NCI-H1105 (cell line): ENCODE results near the gene NPAS3.
A peak's percentile ranks its signal among the peaks of the same experiment; 100 is the strongest.

Experiments used
- DNase-seq: peaks from one replicate; lab custom pipeline; 2025; lab: John Stamatoyannopoulos, UW

NPAS3 gene

GRCh38 chr14:33331176-33331949 lies 392.7 kb downstream of the NPAS3 start:
- no peak for DNase-seq

- no peak for DNase-seq
Observed at GRCh38 chr14:33332497-33332896, 393.8 kb downstream of the NPAS3 start.

- DNase-seq: no peak
Observed at GRCh38 chr14:33335366-33335765, 396.7 kb downstream of the NPAS3 start.

DNA sequence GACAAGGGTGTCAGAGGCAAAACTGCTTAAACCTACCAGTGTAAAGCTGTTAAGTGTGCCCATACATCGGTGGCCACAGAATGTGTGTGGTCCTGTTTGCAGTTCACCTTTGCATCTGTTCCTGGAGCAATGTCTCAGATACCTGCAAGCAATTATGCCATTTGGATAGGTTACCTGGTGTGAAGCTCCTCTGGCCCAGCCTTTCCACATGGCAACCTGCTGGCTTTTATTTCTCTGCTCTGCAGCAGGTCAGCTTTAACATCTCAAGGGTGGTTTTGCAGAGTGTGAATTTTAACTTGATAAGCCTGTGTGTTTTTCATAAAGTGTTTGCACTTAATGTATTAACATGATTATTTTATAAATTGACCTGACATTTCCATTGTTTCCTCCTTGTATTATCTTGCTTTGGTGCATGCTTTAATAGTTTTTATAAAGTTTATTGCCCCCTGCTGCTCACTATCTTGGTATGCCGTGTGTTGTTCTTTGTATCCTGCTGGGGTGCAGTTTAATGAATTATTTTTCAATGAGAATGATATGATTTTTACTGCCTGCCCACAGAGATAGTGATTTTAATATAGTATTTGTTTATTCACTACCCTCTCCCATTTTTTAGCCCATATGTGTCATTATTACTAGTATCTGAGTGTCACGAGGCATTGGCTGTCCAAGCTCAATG lies 403.8 kb downstream of the NPAS3 start:
- DNase-seq: no peak

- DNase-seq: no peak
Observed at GRCh38 chr14:33343016-33343415, 404.3 kb downstream of the NPAS3 start.

- no peak for DNase-seq
Observed at GRCh38 chr14:33347796-33348195, 409.1 kb downstream of the NPAS3 start.

- no peak for DNase-seq
Observed at GRCh38 chr14:33348510-33348909, 409.8 kb downstream of the NPAS3 start.

GRCh38 chr14:33349871-33350270 lies 411.2 kb downstream of the NPAS3 start:
- DNase-seq: peak; percentile 63

DNA sequence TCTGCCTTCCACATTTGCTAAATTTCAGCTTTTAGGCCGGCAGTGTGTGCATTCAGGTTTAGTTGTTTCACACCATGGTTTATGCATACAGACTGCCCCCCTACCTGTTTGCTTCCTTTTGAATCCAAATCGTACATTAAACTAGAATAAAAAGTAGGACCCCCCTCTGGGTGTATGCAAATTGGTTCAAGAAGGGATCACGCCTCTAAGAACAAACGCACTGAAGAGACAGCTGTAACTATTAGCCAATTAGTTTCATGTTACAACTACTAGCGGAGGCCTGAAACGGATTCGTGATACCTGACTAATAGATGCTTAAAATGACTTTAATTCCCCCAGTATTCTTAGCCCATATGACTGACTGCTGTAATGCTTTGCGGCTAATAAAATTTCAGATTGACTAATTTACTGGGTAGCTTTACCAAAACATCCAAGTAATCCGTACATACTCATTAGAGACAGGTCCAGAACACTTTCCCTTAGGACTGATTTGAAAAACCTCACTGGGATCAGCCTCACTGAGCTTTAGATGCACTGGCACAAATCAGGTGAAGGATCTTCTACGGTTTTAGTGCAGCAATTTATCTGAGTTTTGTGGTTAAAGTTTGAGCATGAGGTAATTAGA lies 411.8 kb downstream of the NPAS3 start:
- peak; percentile 52 for DNase-seq

DNA sequence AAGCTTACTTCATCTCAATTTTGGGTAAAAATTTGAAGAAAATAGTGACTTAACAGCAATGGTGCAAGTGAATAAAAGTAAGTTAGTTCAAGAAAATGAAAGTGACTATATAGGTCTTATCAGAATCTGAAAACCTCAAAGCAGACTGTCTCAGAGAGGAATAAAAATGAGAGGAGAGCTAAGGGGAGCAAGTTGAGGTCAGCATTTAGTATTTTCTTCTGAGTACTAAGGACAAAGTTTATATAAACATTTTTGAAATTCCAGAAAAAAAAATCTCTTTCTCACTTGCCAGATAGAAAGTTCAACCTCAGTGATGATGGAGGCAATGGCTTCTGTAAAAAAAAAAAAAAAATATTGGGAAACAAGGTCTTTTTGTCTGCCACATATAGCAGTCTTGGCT lies 414.1 kb downstream of the NPAS3 start:
- DNase-seq: no peak

- no peak for DNase-seq
Observed at GRCh38 chr14:33356181-33356580, 417.5 kb downstream of the NPAS3 start.

- DNase-seq: peak; percentile 30
Observed at GRCh38 chr14:33357225-33358010, 418.7 kb downstream of the NPAS3 start.

DNA sequence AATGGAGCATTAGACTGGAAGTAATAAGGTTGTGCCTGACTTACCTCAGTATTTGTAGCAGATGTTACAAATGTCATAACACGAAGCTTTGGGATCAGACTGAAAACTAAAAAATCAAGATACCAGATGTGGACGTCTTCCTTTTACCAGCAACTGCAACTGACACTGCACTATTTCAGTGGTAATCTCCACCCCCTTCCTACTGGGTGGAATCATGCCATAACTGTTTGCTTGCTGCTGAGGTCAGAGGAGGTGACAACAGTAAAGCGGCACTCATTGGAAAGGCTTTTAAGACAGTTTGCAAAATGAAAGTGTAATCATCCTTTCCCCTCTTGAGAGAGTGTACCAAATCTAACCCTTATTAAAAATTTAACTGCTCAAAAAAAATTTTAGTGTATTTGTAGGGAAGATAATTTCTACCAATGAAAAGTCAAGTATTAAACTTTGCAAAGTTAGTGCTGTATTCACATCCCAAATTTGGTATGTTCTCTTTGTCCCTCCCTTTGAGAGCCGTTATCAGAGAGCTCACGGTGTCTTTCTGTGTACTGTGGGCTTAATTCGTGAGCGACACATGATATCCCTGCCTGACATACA lies 420.7 kb downstream of the NPAS3 start:
- DNase-seq: no peak

DNA sequence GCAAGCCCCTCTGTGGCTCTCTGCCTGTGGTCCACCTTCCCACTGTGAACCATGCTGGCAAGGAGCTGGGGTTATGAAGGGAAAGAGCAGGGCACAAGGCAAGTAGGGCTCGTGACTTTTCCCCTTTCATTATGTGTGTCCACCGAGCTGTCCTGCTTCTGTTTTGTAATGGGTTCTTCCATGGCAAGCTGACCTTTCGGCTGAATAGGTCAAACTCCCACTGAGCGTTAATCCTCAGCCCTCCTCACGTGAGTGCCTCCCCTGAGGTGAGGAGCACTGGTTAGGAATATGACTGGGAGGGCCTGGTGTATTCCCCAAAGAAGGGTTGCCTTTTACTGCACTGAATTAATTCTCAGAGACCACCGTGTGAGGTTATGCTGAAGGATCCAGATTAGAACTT lies 424.3 kb downstream of the NPAS3 start:
- DNase-seq: no peak

GRCh38 chr14:33363682-33364081 lies 425.0 kb downstream of the NPAS3 start:
- no peak for DNase-seq

DNA sequence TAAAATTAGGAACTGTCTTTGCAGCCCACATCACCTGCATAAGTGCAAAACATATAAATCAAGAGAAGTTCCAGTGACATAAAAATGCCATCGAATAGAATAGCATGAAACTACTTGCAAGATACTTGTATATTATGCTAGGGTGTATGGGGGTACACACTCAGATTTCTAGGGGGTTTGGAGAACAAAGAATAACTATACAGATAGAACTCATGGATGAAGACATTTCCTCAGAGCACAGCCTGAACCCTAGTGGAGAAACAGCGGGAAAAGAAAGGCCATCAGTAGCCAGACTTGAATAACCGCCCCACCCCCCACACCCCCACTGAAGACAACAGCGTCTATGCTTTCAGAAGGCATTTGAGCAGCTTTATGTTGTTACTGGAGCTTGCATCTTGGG lies 425.8 kb downstream of the NPAS3 start:
- DNase-seq: no peak

DNA sequence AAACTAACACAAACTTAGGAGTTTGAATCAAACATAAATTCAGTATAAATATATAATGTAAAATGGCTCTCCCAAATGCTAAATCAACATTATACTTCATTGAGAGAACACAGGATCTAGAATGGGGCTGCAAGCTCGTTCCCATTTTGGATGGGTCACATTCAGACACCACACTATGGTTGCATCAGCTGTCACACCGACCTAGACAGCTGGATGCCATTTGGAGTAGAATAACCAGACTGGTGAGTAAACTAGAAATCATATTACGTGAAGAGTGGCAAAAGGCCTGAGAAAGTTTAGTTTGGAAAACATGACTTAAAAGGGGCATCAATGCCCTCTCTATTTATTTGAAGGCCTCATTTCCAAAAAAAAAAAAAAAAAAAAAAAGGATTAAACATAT lies 430.4 kb downstream of the NPAS3 start:
- no peak for DNase-seq

DNA sequence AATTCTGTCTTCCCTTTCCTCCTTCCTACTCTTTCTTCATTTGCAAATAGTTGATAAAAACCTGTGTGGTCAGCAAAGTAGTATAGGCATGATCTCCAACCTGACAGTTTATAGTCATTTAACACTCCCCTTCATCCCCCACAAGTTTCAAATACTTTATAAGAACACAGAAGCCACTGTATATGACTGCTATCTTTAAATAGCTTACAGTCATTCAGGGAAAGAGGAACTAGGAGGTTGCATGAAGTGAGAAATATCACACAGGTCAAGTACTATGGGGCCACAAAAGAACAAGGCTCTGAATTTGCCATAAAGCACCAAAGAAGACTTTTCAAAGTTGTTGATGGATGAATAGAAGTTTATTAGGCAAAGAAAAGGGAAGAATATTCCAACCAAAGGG lies 431.3 kb downstream of the NPAS3 start:
- DNase-seq: no peak

DNA sequence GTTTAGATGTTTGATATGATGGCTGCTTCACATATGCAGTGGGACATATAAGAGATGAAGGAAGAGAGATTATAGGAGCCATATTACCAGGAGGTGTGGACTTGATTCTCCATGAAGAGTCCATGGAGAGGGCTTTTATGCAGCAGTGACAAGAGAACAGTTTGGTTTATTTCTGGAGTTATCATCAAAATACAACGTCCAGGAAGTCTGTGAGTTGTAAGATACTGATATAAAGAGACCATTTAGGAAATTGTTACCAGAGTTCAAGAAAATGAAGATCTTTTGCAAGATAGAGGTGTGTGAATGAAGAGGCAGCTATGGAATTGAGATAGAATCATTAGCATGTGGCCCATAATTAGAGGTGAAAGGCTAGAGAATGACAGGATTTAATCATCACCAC lies 431.7 kb downstream of the NPAS3 start:
- no peak for DNase-seq

DNA sequence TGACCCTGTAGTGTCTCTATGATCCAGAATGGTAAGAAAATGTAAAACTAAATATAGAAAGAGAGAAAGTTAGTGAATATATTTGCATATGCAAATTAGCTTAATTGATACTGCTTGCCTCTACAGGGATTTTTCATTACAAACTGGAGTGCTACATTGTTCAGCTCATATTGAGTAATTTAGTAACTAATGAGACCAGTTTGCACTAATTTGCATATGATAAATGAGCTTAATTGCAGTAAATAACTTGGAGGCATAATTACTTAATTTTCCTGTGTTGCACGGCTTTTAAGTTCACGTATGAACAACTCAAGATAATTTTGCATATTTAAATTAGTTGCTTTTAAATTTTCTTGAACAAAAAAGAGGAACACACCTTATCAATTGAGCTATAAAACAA lies 436.5 kb downstream of the NPAS3 start:
- DNase-seq: no peak

DNA sequence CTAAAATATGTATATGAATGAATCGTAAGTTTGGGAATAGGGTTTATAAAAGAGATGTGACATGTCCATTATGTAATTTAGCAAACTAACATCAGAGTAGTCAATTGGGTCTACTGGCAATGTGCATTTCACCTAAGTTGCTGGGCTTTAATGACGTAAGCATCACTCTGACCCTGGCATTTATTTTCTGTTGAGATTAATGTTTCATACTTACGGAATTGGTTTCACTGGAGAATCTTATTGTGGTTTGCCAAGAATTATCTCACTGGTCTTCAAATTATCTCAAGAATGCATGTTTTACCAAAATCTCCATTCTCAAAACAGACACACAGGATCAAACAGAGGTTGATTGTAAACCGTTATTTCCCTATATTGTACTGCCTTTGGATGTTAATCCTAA lies 437.1 kb downstream of the NPAS3 start:
- no peak for DNase-seq

- no peak for DNase-seq
Observed at GRCh38 chr14:33376510-33376909, 437.8 kb downstream of the NPAS3 start.
